Endothelial cell of umbilical vein (primary cell): Measurements from ENCODE around the gene NHS. TPM values are rescaled to one million over a fixed set of nuclear protein-coding genes. Genes with fewer than 3 reads are reported as not detected.

ENCODE experiments used
- BruUV-seq: library from RNA; stranded (reverse); fragments of 400-500 nt; replicated peaks from 2 replicates; lab custom pipeline; 2021; lab: Mats Ljungman, UMichigan
- CTCF ChIA-PET: fragments of 300-600, 350-600 bp; sonication (Branson Sonifier 250); formaldehyde crosslinking; loops from one replicate; lab custom pipeline; 2021; ENCODE audit warnings: antibody characterized with exemption, inconsistent platforms; lab: Charles Lee
- POLR2A ChIA-PET: fragments of 300-600, 350-600 bp; sonication (Branson Sonifier 250); formaldehyde crosslinking; loops from one replicate; lab custom pipeline; 2021; ENCODE audit warnings: antibody characterized with exemption, inconsistent platforms; lab: Charles Lee
- DNase-seq: peaks from one replicate; pipeline ENCODE4 v3.0.0-alpha.2; 2011; ENCODE audit warnings: low read depth, low spot score
- FAIRE-seq: peaks from 2 replicates; lab custom pipeline; 2011; peaks lifted over from hg19 to GRCh38; lab: Jason Lieb, UNC
- H2AFZ ChIP-seq: 2 replicates; pipeline ENCODE4 v1.6.0; 2012; ENCODE audit warnings: low read depth, low read length, control low read depth, inconsistent platforms
- H3K27ac ChIP-seq: 2 replicates; pipeline ENCODE4 v1.5.1; 2011; ENCODE audit warnings: low read depth, mild to moderate bottlenecking, control low read depth, low read length, moderate library complexity; ENCODE audit not compliant: insufficient read depth
- H3K27me3 ChIP-seq, 2 experiments: 2 replicates each; pipeline versions ENCODE4 v1.6.0 to v1.6.1; 2011; ENCODE audit warnings: low read length in 2 of 2, mixed read lengths in 1 of 2; ENCODE audit not compliant: control insufficient read depth in 2 of 2, insufficient read depth in 2 of 2
- H3K36me3 ChIP-seq, 2 experiments: 2 replicates in 1 of 2; 3 replicates in 1 of 2; pipeline ENCODE4 v1.5.1; 2011; ENCODE audit warnings: low read length in 2 of 2, mild to moderate bottlenecking in 1 of 2, moderate library complexity in 1 of 2; ENCODE audit not compliant: control insufficient read depth in 2 of 2, insufficient read depth in 2 of 2; ENCODE audit errors: extremely low read depth in 1 of 2
- H3K4me1 ChIP-seq: 3 replicates; pipeline ENCODE4 v1.5.1; 2011; ENCODE audit warnings: mild to moderate bottlenecking, low read length; ENCODE audit not compliant: control insufficient read depth, insufficient read depth; ENCODE audit errors: extremely low read depth
- H3K4me2 ChIP-seq: 2 replicates; pipeline ENCODE4 v1.6.1; 2011; ENCODE audit warnings: low read length, control low read depth, mixed read lengths; ENCODE audit not compliant: insufficient read depth
- H3K4me3 ChIP-seq, 3 experiments: fragments of 200-600 bp in 1 of 3; sonication (generic), shearing (Covaris generic) in 1 of 3; replicated peaks in 1 of 3; 2 replicates each; pipeline ENCODE4 v1.5.1; 2011 to 2016; ENCODE audit warnings: control low read depth in 3 of 3, low read length in 3 of 3, mild to moderate bottlenecking in 2 of 3, inconsistent platforms in 1 of 3, low read depth in 1 of 3, moderate library complexity in 1 of 3; ENCODE audit not compliant: insufficient read depth in 1 of 3
- H3K79me2 ChIP-seq: 2 replicates; pipeline ENCODE4 v1.6.0; 2012; ENCODE audit warnings: low read length, inconsistent platforms; ENCODE audit not compliant: control insufficient read depth, insufficient read depth
- H3K9ac ChIP-seq: replicated peaks from 2 replicates; pipeline ENCODE3; 2011; ENCODE audit warnings: low read length, control low read depth; ENCODE audit not compliant: insufficient read depth; ENCODE audit errors: extremely low read depth
- H3K9me1 ChIP-seq: replicated peaks from 3 replicates; pipeline ENCODE4 v1.6.0; 2011; ENCODE audit warnings: mild to moderate bottlenecking, low read length; ENCODE audit not compliant: control insufficient read depth, insufficient read depth; ENCODE audit errors: extremely low read depth
- H3K9me3 ChIP-seq: replicated peaks from 2 replicates; pipeline ENCODE4 v1.5.1; 2012; ENCODE audit warnings: low read length, inconsistent platforms; ENCODE audit not compliant: control insufficient read depth, insufficient read depth
- H4K20me1 ChIP-seq: replicated peaks from 2 replicates; pipeline ENCODE3; 2011; ENCODE audit warnings: mild to moderate bottlenecking, low read length; ENCODE audit not compliant: control insufficient read depth, insufficient read depth; ENCODE audit errors: extremely low read depth
- EZH2 ChIP-seq: IDR thresholded peaks from 2 replicates; pipeline ENCODE4 v1.6.1; 2012; ENCODE audit warnings: borderline replicate concordance, low read depth, mild to moderate bottlenecking, moderate library complexity, low read length, inconsistent platforms; ENCODE audit not compliant: severe bottlenecking
- FOS ChIP-seq: IDR thresholded peaks from 2 replicates; pipeline ENCODE4 v1.6.1; 2011; ENCODE audit warnings: mild to moderate bottlenecking, low read length, moderate library complexity, borderline replicate concordance; ENCODE audit not compliant: insufficient read depth
- GATA2 ChIP-seq: IDR thresholded peaks from 2 replicates; pipeline ENCODE4 v1.7.0; 2011; ENCODE audit warnings: low read depth, mild to moderate bottlenecking, moderate library complexity, mixed read lengths, low read length; ENCODE audit not compliant: insufficient read length, insufficient read depth
- JUN ChIP-seq: IDR thresholded peaks from 2 replicates; pipeline ENCODE4 v1.6.1; 2011; ENCODE audit warnings: borderline replicate concordance, low read depth; ENCODE audit not compliant: insufficient read length, insufficient read depth
- MYC ChIP-seq: IDR thresholded peaks from one replicate; pipeline ENCODE4 v1.6.1; 2011; ENCODE audit warnings: mild to moderate bottlenecking, low read depth, low read length
- POLR2A ChIP-seq: IDR thresholded peaks from 2 replicates; pipeline ENCODE4 v1.6.1; 2012; ENCODE audit warnings: low read depth, mild to moderate bottlenecking, control low read depth, low read length
- POLR2AphosphoS5 ChIP-seq: IDR thresholded peaks from 2 replicates; pipeline ENCODE4 v1.6.1; 2012; ENCODE audit warnings: low read depth, mild to moderate bottlenecking, control low read depth, low read length, moderate library complexity; ENCODE audit not compliant: insufficient read depth
- dilution Hi-C: fragments of 300-500 bp; cut with MboI; formaldehyde crosslinking; loops from one replicate; pipeline ENCODE4 v1.15.0; 2019; ENCODE audit warnings: low sequenced_read_pairs; ENCODE audit not compliant: extremely low pct_ligation_motif_present
- intact Hi-C: fragments of 100-400 bp; cut with micrococcal nuclease; formaldehyde crosslinking; loops from one replicate; pipeline ENCODE4 v1.10.0; 2022
- polyA plus RNA-seq, 4 experiments: library from polyadenylated mRNA; depleted of rRNA in 3 of 4; stranded (reverse) in 3 of 4; unstranded in 1 of 4; fragments of >200 nt; gene quantifications; 2 replicates each; pipeline versions ENCODE4 v1.2.1 to v1.2.3, GENCODE V29; 2011 to 2012; ENCODE audit warnings: missing spikeins in 1 of 4
- total RNA-seq: library from RNA; stranded (reverse); gene quantifications from 2 replicates; pipeline ENCODE4 v1.2.3, GENCODE V29; 2021
- TF ChIP-seq, protein P1 (sequence below), 2 donors: IDR thresholded peaks; 1 replicate in 1 of 2; 2 replicates in 1 of 2; pipeline ENCODE4 v1.5.1; 2011; ENCODE audit warnings: low read length in 2 of 2, mild to moderate bottlenecking in 2 of 2, moderate library complexity in 2 of 2, control low read depth in 1 of 2, inconsistent platforms in 1 of 2, low read depth in 1 of 2; ENCODE audit not compliant: insufficient read depth in 1 of 2; ENCODE audit errors: extremely low read depth in 1 of 2
- TF ChIP-seq, protein P2 (sequence below): IDR thresholded peaks from 2 replicates; pipeline ENCODE4 v1.6.1; 2011; ENCODE audit not compliant: insufficient read depth, insufficient read length

NHS gene
- total and polyA plus RNA-seq, 2 donors (not counting 3 experiments of a cell fraction or from before 2014, with no cell fraction given): 0.07 to 0.46 TPM

DNA sequence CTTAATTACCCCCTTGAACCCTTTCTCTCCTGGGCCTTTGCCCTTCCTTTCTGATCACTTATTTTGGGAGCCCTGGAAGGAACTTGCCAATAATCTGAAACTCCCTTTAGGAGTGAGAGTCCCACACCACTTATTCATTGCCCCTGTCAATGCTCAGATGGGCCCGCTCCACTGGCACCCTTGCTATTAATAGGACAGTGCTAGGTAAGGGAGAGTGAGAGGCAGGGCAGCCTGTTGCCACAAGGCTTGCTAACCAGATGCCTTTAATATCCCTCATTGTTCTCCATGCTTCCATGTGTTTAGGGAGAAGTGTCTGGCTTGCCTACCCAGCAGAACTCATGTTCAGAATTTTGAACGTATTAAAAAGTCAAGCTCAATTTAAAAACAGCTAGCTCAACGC is 1.7 kb upstream of the NHS start:
- Histone ChIP-seq H3K36me3 (no peaks in the 10 kb centered on the region), H3K27me3 (peaks cover 14 to 27% of the 10 kb centered on the region in 2 experiments), H3K9ac (no peak overlapping the region), H3K79me2 (no peaks in the 10 kb centered on the region), H3K4me1 (no peaks in the 10 kb centered on the region), H3K4me2 (no peak overlapping the region), H2AFZ (no peak overlapping the region), H3K4me3 (no peak overlapping the region), H3K9me1 (no peaks in the 10 kb centered on the region), H4K20me1 (no peaks in the 10 kb centered on the region), H3K9me3 (no peaks in the 10 kb centered on the region), H3K27ac (no peak overlapping the region)
- POLR2A ChIA-PET: no interaction called here
- BruUV-seq: no TSS peak
- no peak for TF ChIP-seq FOS
- TF ChIP-seq, protein P1, sequence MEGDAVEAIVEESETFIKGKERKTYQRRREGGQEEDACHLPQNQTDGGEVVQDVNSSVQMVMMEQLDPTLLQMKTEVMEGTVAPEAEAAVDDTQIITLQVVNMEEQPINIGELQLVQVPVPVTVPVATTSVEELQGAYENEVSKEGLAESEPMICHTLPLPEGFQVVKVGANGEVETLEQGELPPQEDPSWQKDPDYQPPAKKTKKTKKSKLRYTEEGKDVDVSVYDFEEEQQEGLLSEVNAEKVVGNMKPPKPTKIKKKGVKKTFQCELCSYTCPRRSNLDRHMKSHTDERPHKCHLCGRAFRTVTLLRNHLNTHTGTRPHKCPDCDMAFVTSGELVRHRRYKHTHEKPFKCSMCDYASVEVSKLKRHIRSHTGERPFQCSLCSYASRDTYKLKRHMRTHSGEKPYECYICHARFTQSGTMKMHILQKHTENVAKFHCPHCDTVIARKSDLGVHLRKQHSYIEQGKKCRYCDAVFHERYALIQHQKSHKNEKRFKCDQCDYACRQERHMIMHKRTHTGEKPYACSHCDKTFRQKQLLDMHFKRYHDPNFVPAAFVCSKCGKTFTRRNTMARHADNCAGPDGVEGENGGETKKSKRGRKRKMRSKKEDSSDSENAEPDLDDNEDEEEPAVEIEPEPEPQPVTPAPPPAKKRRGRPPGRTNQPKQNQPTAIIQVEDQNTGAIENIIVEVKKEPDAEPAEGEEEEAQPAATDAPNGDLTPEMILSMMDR (IDR thresholded peaks at IDR 0.05; ENCODE audit: extremely low read depth in 1 of 2, insufficient read depth in 1 of 2, low read depth in 1 of 2, low read length in 2 of 2): no peak
- TF ChIP-seq POLR2A: no peak
- TF ChIP-seq, protein P2, sequence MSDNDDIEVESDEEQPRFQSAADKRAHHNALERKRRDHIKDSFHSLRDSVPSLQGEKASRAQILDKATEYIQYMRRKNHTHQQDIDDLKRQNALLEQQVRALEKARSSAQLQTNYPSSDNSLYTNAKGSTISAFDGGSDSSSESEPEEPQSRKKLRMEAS: no peak
- TF ChIP-seq GATA2: no peak
- no peak for TF ChIP-seq EZH2
- TF ChIP-seq MYC: no peak
- TF ChIP-seq JUN: no peak
- no peak for TF ChIP-seq POLR2AphosphoS5
- no peak for DNase-seq
- dilution Hi-C loops (no loop called here), intact Hi-C loops (no loop called here)
- FAIRE-seq: no peak
- CTCF ChIA-PET: no interaction called here
